RKO (cell line): ENCODE data around the gene ITGB7.
"Not testable (repeated sequence)": the region's sequence is repeated elsewhere in the genome, so short reads cannot be mapped to it uniquely, and the experiment has no call there.

ENCODE experiments used
- DNase-seq: peaks from one replicate; pipeline ENCODE4 v3.0.0-alpha.2; 2016; ENCODE audit warnings: low spot score

Gene ITGB7

DNA sequence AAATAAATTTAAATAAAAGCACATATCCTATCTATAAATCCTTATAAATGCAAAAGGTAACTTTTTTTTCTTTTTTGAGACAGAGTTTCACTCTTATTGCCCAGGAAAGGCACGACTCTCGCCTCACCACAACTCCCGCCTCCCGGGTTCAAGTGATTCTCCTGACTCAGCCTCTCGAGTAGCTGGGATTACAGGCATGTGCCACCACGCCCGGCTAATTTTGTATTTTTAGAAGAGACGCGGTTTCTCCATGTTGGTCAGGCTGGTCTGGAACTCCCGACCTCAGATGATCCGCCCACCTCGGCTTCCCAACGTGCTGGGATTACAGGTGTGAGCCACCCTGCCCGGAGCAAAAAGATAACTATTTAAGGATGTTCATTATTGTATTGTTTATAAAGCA is 28.2 kb downstream of the ITGB7 start:
- DNase-seq, result not testable (repeated sequence)

DNA sequence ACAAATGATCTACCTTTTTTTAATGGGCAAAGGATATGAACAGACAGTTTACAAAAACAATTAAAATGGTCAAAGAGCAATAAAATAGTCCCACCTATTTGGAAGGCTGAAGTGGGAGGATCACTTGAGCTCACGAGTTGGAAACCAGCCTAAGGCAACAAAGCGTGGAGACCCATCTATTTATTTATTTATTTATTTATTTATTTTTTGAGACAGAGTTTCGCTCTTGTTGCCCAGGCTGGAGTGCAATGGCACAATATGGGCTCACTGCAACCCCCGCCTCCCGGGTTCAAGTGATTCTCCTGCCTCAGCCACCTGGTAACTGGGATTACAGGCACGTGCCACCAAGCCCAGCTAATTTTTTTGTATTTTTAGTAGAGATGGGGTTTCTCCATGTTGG is 29.6 kb downstream of the ITGB7 start:
- DNase-seq, result not testable (repeated sequence)

- DNase-seq, result no peak
Observed at GRCh38 chr12:53176750-53177149, 30.3 kb downstream of the ITGB7 start.

GRCh38 chr12:53174881-53175491 is 32.1 kb downstream of the ITGB7 start:
- DNase-seq, result peak; percentile 82

- DNase-seq, result peak; percentile 54
Observed at GRCh38 chr12:53173085-53173715, 33.9 kb downstream of the ITGB7 start.

GRCh38 chr12:53172352-53172751 is 34.7 kb downstream of the ITGB7 start:
- peak; percentile 27 for DNase-seq

- no peak for DNase-seq
Observed at GRCh38 chr12:53171725-53172329, 35.2 kb downstream of the ITGB7 start.

DNA sequence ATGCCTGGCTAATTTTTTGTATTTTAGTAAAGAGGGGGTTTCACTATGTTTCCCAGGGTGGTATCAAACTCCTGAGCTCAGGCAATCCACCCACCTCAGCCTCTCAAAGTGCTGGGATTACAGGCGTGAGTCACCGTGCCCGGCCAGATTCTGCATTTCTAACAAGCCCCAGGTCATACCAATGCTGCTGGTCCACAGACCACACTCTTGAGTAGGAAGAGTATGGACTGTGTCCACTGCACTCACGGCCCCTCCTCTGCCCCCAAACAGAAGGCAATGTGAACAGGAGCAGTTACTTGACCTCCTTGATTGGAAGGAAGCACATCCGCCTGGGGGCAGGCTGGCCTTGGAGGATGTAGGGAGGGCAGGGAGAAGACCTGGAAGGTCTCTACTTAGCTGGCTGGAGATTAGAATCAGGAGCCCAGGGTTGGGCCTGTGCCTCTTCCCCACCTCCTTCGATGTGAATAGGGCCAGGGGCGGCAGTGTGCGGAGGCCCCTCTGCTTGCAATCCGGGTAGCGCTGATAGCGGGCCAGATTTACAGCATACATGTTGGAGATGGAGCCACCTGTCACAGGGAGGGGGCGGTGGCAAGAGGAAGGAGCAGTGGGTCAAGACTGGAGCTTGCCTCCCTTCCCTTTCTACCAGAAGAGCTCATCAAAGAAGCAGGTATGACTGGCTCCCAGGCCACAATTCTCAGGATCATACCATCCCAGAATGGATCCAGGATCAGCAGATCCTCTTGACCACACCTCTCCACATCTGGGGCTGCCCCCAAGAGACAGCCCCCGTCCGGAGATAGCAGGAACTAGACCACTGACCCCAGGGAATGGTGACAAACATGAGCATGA is 36.0 kb downstream of the ITGB7 start:
- DNase-seq, result no peak

DNA sequence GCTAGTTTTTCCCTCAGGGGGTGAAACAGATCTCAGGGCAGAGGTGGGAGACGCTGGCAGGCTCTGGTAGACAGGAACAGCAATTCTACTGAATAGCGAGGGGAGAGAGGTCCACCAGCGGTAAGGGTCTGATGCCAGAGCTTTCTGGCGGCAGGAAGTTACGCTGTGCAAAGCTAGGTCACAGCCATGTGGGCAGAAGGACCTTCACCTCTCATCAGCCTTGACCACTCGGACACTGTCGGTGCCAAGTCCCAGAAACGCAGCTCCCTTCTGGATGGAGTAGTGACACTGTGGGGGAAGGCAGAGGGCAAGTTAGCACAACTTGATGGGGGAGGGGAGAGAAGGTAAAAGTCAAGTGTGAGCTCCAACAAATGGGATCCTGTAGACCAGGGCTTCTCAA is 36.8 kb downstream of the ITGB7 start:
- no peak for DNase-seq

DNA sequence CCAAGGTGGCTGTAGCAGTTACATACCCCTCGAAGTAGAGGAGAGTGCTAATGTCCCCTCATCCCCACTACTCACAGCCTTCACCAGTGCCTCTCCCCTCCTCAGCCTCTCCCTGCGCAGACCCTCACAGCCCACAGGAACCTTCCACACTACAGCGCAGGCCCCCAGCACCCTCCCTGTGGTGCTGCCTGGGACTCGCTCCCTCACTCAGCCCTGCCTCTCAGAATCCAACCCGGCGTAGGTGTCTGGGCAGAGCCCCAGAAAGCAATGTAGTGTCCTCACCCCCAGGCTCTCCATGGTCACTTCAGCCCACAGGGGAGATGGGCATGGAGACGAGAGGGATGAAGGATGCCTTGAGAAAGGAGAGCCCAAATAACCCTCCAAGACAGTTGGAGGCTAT is 37.4 kb downstream of the ITGB7 start:
- DNase-seq, result no peak

DNA sequence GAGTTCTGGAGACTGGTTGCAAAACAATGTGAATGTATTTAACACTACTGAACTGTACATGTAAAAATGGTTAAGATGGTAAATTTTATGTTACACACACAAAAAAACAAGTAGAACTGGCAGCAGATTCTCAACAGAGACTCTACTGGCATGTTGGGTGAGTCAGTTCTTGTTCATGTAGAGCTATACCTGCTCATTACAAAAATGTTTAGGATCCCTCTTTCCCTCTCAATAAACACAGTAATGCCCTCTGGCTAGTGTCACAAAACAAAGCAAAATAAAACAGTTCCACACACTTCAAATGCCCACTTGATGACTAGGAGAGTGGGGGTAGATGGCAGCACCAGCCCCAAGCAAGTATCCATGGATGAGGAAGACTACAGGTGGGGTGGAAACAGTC is 40.2 kb downstream of the ITGB7 start:
- DNase-seq, result no peak

GRCh38 chr12:53163008-53163407 is 44.0 kb downstream of the ITGB7 start:
- DNase-seq, result not testable (repeated sequence)

- DNase-seq, result no peak
Observed at GRCh38 chr12:53161119-53161911, 45.7 kb downstream of the ITGB7 start.

DNA sequence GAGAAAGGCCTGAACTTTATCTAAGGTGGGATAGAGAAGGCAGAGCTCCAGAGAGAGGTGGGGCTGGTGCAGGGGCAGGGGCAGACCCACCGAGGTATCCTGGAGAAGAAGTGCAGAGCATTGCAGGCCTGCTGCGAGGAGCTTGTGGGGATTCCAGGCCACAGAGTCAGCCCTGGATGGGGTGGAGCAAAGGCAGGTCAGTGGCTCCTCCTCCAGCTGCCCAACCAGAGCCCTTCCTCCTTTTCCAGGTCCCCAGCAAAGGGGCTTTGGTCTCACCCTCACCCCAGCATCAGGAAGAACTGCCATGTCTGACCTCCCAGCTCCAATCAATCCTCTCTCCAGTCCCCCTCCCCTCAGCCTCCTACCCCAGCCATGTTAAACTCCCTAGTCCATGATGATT is 46.4 kb downstream of the ITGB7 start:
- DNase-seq, result no peak

- no peak for DNase-seq
Observed at GRCh38 chr12:53160000-53160399, 47.1 kb downstream of the ITGB7 start.

- peak; percentile 79 for DNase-seq
Observed at GRCh38 chr12:53159195-53159839, 47.7 kb downstream of the ITGB7 start.

GRCh38 chr12:53152390-53152789 is 54.7 kb downstream of the ITGB7 start:
- no peak for DNase-seq

- no peak for DNase-seq
Observed at GRCh38 chr12:53151039-53151438, 56.0 kb downstream of the ITGB7 start.

DNA sequence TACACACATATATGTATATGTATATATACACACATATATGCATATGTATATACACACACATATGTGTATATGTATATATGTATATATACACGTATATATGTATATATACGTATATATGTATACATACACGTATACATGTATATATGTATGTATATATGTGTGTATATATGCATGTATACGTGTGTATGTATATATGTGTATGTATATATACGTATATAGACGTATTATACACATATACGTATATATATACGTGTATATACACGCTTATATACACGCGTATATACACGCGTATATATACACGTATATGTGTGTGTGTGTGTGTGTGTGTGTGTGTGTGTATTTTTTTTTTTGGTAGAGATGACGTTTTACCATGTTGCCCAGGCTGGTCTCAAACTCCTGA is 59.4 kb downstream of the ITGB7 start:
- DNase-seq, result no peak

- no peak for DNase-seq
Observed at GRCh38 chr12:53147181-53147580, 59.9 kb downstream of the ITGB7 start.
